Stimulated activated CD4-positive, alpha-beta T cell treated with anti-CD3 and anti-CD28 coated beads, Interleukin-1b, Interleukin-23, amount 100 ng/mL, for 24 hours (primary cell): Measurements from ENCODE around the gene SLC39A6.
A peak's percentile ranks its signal among the peaks of the same experiment; 100 is the strongest.
"Not testable (repeated sequence)": the region's sequence is repeated elsewhere in the genome, so short reads cannot be mapped to it uniquely, and the experiment has no call there.

ENCODE experiments used
- DNase-seq, 4 experiments: peaks; one replicate each; pipeline ENCODE4 v3.0.0-alpha.2; 2020; ENCODE audit warnings: low read depth in 4 of 4, low spot score in 1 of 4

SLC39A6 gene, protein sequence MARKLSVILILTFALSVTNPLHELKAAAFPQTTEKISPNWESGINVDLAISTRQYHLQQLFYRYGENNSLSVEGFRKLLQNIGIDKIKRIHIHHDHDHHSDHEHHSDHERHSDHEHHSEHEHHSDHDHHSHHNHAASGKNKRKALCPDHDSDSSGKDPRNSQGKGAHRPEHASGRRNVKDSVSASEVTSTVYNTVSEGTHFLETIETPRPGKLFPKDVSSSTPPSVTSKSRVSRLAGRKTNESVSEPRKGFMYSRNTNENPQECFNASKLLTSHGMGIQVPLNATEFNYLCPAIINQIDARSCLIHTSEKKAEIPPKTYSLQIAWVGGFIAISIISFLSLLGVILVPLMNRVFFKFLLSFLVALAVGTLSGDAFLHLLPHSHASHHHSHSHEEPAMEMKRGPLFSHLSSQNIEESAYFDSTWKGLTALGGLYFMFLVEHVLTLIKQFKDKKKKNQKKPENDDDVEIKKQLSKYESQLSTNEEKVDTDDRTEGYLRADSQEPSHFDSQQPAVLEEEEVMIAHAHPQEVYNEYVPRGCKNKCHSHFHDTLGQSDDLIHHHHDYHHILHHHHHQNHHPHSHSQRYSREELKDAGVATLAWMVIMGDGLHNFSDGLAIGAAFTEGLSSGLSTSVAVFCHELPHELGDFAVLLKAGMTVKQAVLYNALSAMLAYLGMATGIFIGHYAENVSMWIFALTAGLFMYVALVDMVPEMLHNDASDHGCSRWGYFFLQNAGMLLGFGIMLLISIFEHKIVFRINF

GRCh38 chr18:36129300-36130038 is at the start of gene SLC39A6, which contains the start of gene ELP2:
Gene SLC39A6 (minus strand): TSS chr18:36129340. CDS start chr18:36127007, 2,333 bp downstream.
Gene ELP2 (plus strand): TSS chr18:36129899. CDS start chr18:36129934, 35 bp downstream.
- DNase-seq = peak; percentile 88 to 93 (median 92)

GRCh38 chr18:36177913-36178312 is 48.8 kb upstream of the SLC39A6 start:
- DNase-seq = no peak

DNA sequence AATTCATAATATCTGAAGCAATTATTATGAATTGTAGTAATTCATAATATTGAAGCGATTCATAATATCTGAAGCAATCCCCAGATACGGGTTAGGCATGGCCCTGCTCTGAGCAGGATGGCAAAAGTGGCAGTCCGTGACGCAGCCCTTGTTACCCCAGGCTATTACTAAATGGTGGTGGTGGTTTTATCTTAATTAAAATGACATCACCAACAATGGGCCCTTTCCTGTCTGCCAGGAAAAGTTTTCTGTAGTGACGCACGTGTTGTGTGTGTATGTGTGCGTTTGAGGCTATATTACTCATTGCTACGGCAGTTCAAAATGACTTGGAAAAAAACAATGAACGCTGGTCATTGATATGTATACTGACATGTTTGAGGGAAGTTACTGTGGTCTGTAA is 47.6 kb upstream of the SLC39A6 start:
- DNase-seq = no peak

DNA sequence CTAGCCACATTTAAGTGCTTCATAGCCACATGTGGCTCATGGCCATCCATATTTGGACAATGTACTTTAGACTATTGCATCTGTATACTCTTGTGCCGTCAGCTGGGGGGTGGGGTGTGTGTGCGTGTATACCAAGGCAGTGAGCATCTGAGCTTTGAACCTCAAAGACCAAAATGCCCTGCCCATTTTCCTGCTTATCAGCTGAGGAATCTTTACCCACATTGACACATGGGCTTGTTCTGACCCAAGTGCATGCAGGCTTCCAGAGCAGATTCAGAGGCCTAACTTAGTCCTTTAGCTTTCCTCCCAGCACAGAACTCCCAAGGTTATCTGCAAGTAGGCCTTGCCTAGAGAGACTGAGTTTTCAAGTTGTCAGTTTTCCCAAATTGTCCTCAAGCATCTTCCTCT is 47.0 kb upstream of the SLC39A6 start:
- no peak for DNase-seq

DNA sequence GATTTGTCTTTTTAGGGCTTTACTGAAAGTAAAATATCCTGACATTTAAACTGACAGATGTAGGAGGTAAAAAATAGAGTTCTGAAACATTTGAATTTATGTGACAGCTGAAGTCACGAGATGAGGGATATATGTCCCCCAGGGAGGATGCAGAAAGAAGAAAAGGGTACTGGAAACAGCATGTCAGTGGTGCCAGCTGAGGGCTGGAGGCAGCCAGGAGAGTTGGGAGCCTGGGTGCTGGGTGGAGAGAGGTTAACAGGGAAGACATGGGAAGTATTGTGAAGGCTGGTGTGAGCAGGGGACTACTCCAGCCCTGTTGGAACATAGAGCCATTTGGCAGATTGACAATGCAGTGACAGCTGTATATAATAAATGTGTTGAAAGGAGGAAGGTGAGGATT is 46.3 kb upstream of the SLC39A6 start:
- DNase-seq = no peak

DNA sequence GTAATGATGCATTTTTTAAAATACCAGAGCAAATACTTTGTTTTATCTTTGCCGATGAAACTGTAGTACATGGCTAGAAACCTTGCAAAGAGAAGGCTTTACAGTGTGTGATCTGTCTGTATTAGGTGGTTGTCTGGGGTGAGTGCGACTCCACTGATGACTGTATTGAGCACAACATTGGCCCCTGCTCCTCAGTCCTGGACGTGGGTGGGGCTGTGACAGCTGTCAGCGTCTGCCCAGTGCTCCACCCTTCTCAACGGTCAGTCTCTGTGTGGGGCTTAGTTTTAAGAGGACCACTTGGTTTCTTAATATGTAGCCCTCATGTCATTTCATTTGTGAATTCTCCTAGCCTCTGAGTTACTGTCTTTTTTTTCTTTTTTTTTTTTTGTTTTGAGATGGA is 40.8 kb upstream of the SLC39A6 start:
- no peak for DNase-seq

GRCh38 chr18:36168296-36168695 is 39.2 kb upstream of the SLC39A6 start:
- DNase-seq = not testable (repeated sequence)

DNA sequence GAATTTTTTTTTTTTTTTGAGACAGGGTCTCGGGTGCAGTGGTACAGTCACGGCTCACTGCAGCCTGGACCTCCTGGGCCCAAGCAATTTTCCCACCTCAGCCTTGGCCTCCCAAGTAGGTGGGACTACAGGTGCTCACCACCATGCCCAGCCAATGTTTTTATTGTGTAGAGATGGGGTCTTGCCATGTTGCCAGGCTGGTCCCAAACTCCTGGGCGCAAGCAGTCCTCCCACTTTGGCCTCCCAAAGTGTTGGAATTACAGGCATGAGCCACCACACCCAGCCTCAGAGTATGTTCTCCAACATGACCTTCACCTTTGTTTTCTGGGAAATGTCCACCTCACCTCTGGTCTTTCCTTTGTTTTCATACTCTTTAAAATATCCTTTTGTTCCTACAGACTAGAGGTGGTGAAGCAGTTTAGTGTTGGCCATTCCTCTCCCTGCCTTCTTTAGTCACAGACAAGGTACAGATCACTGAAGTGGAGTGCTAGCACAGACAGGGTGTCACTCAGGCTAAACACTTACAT is 38.6 kb upstream of the SLC39A6 start:
- no peak for DNase-seq

- DNase-seq = no peak
These were observed 33.8 kb upstream of the SLC39A6 start for GRCh38 chr18:36162981-36163380.

DNA sequence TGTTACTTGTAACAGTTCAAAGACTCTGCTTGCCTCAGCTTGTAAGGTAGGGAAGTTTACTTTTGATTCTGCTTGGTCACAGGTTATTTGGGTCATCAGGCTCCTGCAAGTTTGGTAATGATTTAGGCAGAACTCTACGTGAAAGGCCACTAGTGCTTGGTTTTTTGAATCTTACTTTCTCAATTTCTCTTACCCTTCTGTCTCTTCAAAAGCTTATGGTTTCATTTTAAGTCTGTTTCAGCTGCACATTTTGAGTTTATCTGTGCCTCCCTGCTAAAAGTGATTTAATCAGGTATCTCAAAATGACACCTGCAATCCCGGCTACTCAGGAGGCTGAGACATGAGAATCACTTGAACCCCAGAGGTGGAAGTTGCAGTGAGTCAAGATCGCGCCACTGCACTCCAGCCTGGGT is 31.8 kb upstream of the SLC39A6 start:
- DNase-seq = no peak

DNA sequence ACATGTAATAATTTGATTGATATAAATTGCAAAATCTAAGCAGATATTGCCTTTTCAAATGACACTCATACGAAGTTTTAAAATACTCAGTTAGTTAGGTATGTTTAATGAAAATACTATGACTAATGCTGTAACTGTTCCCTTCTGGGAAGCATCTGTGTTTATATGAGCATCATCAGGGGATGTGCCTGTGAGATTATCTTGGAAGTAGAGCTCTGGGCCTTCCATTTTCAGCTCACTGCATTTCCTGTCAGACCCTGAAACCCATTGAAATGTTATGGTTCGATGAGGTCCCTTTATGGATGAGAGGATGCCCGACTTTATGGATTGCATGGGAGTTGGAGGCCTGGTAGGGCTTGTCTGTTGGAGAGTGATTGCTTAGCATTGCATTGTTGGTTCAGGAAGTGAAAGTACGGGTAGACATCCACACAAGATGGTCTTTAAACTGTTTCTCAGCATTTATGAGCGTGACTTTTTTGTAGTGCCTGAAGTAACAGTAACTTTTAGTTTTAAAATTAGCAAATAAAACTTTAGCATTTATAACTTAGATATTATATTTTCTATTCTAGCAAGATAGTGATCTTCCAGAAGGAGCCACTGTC is 29.2 kb upstream of the SLC39A6 start:
- DNase-seq = no peak

GRCh38 chr18:36157441-36157840 is 28.3 kb upstream of the SLC39A6 start:
- no peak for DNase-seq

DNA sequence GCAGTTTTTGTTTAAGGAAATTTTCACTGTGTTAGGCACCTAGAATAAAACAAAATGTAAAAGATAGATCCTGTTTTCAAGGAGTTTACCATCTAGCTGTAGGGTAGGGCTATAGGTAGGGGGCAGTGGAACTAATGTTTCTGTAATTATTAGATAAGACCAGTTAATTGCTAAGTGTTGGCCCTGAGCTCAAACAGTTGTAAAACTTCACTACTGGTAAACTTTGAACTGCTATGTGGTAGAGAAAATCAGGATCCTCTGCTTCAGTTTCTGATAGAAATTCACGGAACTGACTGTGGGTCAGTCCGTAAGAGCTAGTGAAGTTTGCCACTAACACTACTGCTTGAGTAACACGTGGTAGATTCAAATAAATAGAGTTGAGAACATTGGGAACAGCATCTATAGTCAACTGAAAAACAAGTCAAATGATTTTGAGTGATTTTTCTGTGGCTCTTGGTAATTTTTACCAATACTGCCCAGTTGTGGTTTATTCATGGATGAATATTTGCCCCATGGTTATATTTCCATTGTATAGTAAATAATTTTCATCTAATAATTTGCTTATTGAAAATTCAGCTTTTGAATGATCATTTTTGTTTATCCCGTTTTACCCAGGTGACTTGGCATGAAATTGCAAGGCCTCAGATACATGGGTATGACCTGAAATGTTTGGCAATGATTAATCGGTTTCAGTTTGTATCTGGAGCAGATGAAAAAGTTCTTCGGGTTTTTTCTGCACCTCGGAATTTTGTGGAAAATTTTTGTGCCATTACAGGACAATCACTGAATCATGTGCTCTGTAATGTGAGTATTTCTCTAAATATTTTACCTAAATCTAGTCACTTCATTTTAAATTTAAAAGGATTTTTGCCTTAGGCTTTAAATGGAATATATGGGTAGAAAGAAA is 27.0 kb upstream of the SLC39A6 start:
- no peak for DNase-seq

DNA sequence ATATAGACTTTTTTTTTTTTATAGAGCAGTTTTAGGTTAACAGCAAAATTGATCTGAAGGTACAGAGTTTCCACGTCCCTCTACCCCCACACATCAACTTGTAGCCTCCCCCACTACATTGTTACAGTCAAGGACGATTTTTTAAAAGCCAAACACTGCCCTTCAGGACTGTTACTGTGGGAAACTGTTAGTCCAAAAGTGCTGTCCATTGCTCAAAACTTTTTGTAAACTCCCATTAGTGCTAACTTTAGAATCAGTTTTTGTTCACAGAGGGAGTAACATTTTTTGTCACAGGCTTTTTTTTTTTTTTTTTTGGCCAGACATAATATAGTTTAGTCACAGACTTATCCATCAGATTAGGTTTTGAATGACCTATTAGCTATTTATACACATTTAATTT is 24.6 kb upstream of the SLC39A6 start:
- no peak for DNase-seq

DNA sequence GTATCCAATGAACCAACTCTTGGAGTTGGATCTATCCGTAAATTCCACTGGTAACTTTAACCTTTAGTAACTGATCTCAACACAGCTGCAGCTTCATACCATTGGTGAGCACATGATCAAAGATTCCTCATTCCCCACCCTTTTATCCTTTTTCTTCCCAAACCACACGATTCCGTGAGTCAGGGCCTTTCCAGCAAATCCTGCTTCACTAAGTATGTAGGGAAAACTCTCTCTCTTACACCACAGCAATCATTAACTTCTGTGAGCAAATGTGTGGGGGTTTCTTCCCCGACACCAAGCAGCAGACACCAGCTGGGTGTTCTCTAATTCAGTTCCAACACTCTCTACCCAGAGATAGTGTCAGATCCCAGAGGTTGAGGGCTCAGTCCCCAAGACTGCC is 24.1 kb upstream of the SLC39A6 start:
- no peak for DNase-seq

- no peak for DNase-seq
These were observed 23.6 kb upstream of the SLC39A6 start for GRCh38 chr18:36152781-36153180.

GRCh38 chr18:36149514-36150289 is 20.6 kb upstream of the SLC39A6 start:
- DNase-seq = no peak

DNA sequence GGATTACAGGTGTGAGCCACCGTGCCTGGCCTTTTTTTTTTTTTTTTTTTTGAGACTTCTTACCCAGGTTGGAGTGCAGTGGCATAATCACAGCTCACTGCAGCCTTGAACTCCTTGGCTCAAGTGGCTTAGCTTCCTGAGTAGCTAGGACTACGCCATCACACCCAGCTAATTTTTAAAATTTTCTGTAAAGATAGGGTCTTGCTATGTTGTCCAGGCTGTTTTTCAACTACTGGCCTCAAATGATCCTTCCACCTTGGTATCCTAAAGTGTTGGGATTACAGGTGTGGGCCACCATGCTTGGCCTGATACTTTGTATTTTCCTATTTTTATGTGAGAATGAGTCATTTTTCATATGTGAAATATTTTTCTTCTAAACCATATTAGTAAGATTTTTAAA is 14.3 kb upstream of the SLC39A6 start:
- no peak for DNase-seq

GRCh38 chr18:36142751-36143150 is 13.6 kb upstream of the SLC39A6 start:
- DNase-seq = no peak
